GM23338 (cell line): ENCODE measurements around the gene AP5Z1. TPM values are rescaled to one million over a fixed set of nuclear protein-coding genes. Genes with fewer than 3 reads are reported as not detected.

Experiments
- ATAC-seq: fragments of 200-7000 bp; cut with Tn5 transposase; 3 replicates; pipeline ENCODE4 v1.9.1; 2020
- DNase-seq: peaks from one replicate; pipeline ENCODE4 v3.0.0-alpha.2; 2015; ENCODE audit warnings: low spot score
- H2AFZ ChIP-seq: fragments of 200-600 bp; sonication (generic); 2 replicates; pipeline ENCODE4 v1.8.0; 2016; ENCODE audit warnings: antibody characterized with exemption, mild to moderate bottlenecking, moderate library complexity
- H3F3A ChIP-seq: fragments of 200-600 bp; sonication (generic); replicated peaks from 2 replicates; pipeline ENCODE4 v1.8.0; 2017; ENCODE audit warnings: antibody characterized with exemption, mixed run types, low read depth
- H3K27ac ChIP-seq: fragments of 200-600 bp; sonication (generic); 2 replicates; pipeline ENCODE4 v1.6.1; 2016; ENCODE audit warnings: low read depth
- H3K27me3 ChIP-seq: fragments of 200-600 bp; sonication (generic); 2 replicates; pipeline ENCODE4 v1.8.0; 2016; ENCODE audit warnings: mild to moderate bottlenecking, mixed run types, moderate library complexity; ENCODE audit not compliant: insufficient read depth
- H3K36me3 ChIP-seq: fragments of 200-600 bp; sonication (generic); 2 replicates; pipeline ENCODE4 v1.8.0; 2016; ENCODE audit warnings: mild to moderate bottlenecking; ENCODE audit not compliant: insufficient read depth
- H3K4me1 ChIP-seq: fragments of 200-600 bp; sonication (generic); 2 replicates; pipeline ENCODE4 v1.8.0; 2016; ENCODE audit warnings: mild to moderate bottlenecking, moderate library complexity; ENCODE audit not compliant: insufficient read depth
- H3K4me2 ChIP-seq: fragments of 200-600 bp; sonication (generic); 2 replicates; pipeline ENCODE4 v1.7.1; 2017; ENCODE audit warnings: mixed run types
- H3K4me3 ChIP-seq: fragments of 200-600 bp; sonication (generic); 2 replicates; pipeline ENCODE4 v1.6.1; 2016; ENCODE audit warnings: mixed run types
- H3K79me2 ChIP-seq: fragments of 200-600 bp; sonication (generic); replicated peaks from 2 replicates; pipeline ENCODE4 v1.8.0; 2017; ENCODE audit warnings: mild to moderate bottlenecking; ENCODE audit not compliant: insufficient read depth
- H3K9me2 ChIP-seq: fragments of 200-600 bp; sonication (generic); 2 replicates; pipeline ENCODE4 v1.8.0; 2017; ENCODE audit not compliant: insufficient read depth
- H4K20me1 ChIP-seq: fragments of 200-600 bp; sonication (generic); replicated peaks from 2 replicates; pipeline ENCODE4 v1.8.0; 2017; ENCODE audit warnings: mild to moderate bottlenecking; ENCODE audit not compliant: insufficient read depth
- H3K27ac Mint-ChIP-seq: 2 replicates; pipeline ENCODE4 v1.8.0; 2020; ENCODE audit warnings: inconsistent platforms, mild to moderate bottlenecking, moderate library complexity, mixed read lengths
- H3K27me3 Mint-ChIP-seq: 3 replicates; pipeline ENCODE4 v1.8.0; 2022; ENCODE audit warnings: low read depth, mild to moderate bottlenecking, moderate library complexity, mixed read lengths, inconsistent platforms; ENCODE audit not compliant: insufficient read depth, poor library complexity
- H3K36me3 Mint-ChIP-seq: 3 replicates; pipeline ENCODE4 v1.8.0; 2021; ENCODE audit warnings: low read depth, mild to moderate bottlenecking, inconsistent platforms, moderate library complexity, mixed read lengths
- H3K4me1 Mint-ChIP-seq: 3 replicates; pipeline ENCODE4 v1.8.0; 2020; ENCODE audit warnings: mild to moderate bottlenecking, inconsistent platforms, mixed read lengths
- H3K4me3 Mint-ChIP-seq: 3 replicates; pipeline ENCODE4 v1.8.0; 2021; ENCODE audit warnings: moderate library complexity, mild to moderate bottlenecking, inconsistent platforms, mixed read lengths
- H3K9me3 Mint-ChIP-seq: 3 replicates; pipeline ENCODE4 v1.8.0; 2020; ENCODE audit warnings: moderate library complexity, mild to moderate bottlenecking, inconsistent platforms, mixed read lengths
- CREB1 ChIP-seq: fragments of 250-450 bp; sonication (Bioruptor Pico); IDR thresholded peaks from 2 replicates; pipeline ENCODE4 v1.5.0; 2020; ENCODE audit warnings: low read depth, mild to moderate bottlenecking, moderate library complexity
- CTCF ChIP-seq, 2 experiments: fragments of 200-600 bp in 1 of 2; sonication (generic) in 1 of 2; conservative IDR thresholded peaks; 2 replicates each; pipeline versions ENCODE4 v1.5.1 to v1.6.1; 2016 to 2017; ENCODE audit warnings: antibody characterized with exemption in 2 of 2, low read depth in 2 of 2, mild to moderate bottlenecking in 2 of 2, moderate library complexity in 1 of 2
- ETS1 ChIP-seq: IDR thresholded peaks from 2 replicates; pipeline ENCODE4 v1.6.1; 2016; ENCODE audit warnings: antibody characterized with exemption
- EZH2 ChIP-seq: fragments of 200-600 bp; sonication (generic); IDR thresholded peaks from one replicate; pipeline ENCODE4 v1.8.0; 2017; ENCODE audit warnings: antibody characterized with exemption, mild to moderate bottlenecking, low read depth; ENCODE audit not compliant: unreplicated experiment
- EZH2phosphoT487 ChIP-seq: fragments of 200-600 bp; sonication (generic); IDR thresholded peaks from one replicate; pipeline ENCODE4 v1.8.1; 2018; ENCODE audit warnings: antibody characterized with exemption; ENCODE audit not compliant: unreplicated experiment
- JUNB ChIP-seq: IDR thresholded peaks from one replicate; pipeline ENCODE4 v1.6.1; 2016; ENCODE audit warnings: antibody characterized with exemption; ENCODE audit not compliant: unreplicated experiment
- NANOG ChIP-seq: IDR thresholded peaks from 2 replicates; pipeline ENCODE4 v1.6.1; 2016; ENCODE audit warnings: antibody characterized with exemption, borderline replicate concordance
- POLR2AphosphoS5 ChIP-seq: IDR thresholded peaks from 2 replicates; pipeline ENCODE4 v1.6.1; 2016; ENCODE audit warnings: antibody characterized with exemption, low read depth
- REST ChIP-seq: IDR thresholded peaks from one replicate; pipeline ENCODE4 v1.6.1; 2018; ENCODE audit warnings: antibody characterized with exemption; ENCODE audit not compliant: unreplicated experiment
- STAT1 ChIP-seq: IDR thresholded peaks from one replicate; pipeline ENCODE4 v1.6.1; 2016; ENCODE audit warnings: antibody characterized with exemption; ENCODE audit not compliant: unreplicated experiment
- ZNF114 ChIP-seq: fragments of 250-450 bp; sonication (Bioruptor Pico); IDR thresholded peaks from 2 replicates; pipeline ENCODE4 v1.5.0; 2020; ENCODE audit warnings: mild to moderate bottlenecking, moderate library complexity
- ZNF331 ChIP-seq: fragments of 250-450 bp; sonication (Bioruptor Pico); IDR thresholded peaks from 2 replicates; pipeline ENCODE4 v1.5.0; 2020; ENCODE audit warnings: low read depth, mild to moderate bottlenecking, moderate library complexity
- ZNF462 ChIP-seq: fragments of 250-450 bp; sonication (Bioruptor Pico); IDR thresholded peaks from 2 replicates; pipeline ENCODE4 v1.5.0; 2020; ENCODE audit warnings: mild to moderate bottlenecking, moderate library complexity
- polyA plus RNA-seq: library from polyadenylated mRNA; unstranded; fragments of >200 nt; fragmentation: Nextera tagmentation; extraction: Ambion mirVana; gene quantifications from 2 replicates; pipeline ENCODE4 v1.2.1, GENCODE V29; 2016
- total RNA-seq: library from RNA; depleted of rRNA; stranded (reverse); fragments of >200 nt; shearing (Covaris generic); gene quantifications from 2 replicates; pipeline ENCODE4 v1.2.3, GENCODE V29; 2014

Gene AP5Z1
- total and polyA plus RNA-seq, 2 experiments from 2014 or later, result 16.3 to 31.2 TPM

- H2AFZ ChIP-seq, result no peak overlapping the region
- H3K27me3 ChIP-seq, result no peaks in the 10 kb centered on the region
- H3K4me2 ChIP-seq, result no peak overlapping the region
- Mint-ChIP-seq H3K27me3 (peaks cover 3% of the 10 kb centered on the region), H3K9me3 (no peaks in the 10 kb centered on the region; the same call in 2 of the 3 replicates), H3K4me1 (peaks cover 5% of the 10 kb centered on the region; the same call in 2 of the 3 replicates), H3K4me3 (no peak overlapping the region), H3K27ac (no peak overlapping the region), H3K36me3 (no peaks in the 10 kb centered on the region)
- no peaks in the 10 kb centered on the region for H3F3A ChIP-seq
- H3K4me1 ChIP-seq, result no peaks in the 10 kb centered on the region
- DNase-seq, result no peak
- ATAC-seq, result no peak
- TF ChIP-seq ZNF114 (CRISPR knock-in tag), result no peak
- TF ChIP-seq ZNF331 (CRISPR knock-in tag), result no peak
- no peak for TF ChIP-seq EZH2phosphoT487
- no peak for TF ChIP-seq REST
- TF ChIP-seq ZNF462, result no peak
- no peak for TF ChIP-seq CREB1 (CRISPR knock-in tag)
- no peak for TF ChIP-seq POLR2AphosphoS5
- TF ChIP-seq JUNB, result no peak
- TF ChIP-seq ETS1, result no peak
- TF ChIP-seq EZH2, result no peak
- no peak for TF ChIP-seq NANOG
- no peak for TF ChIP-seq STAT1
- no peak for TF ChIP-seq CTCF (conservative IDR thresholded peaks at IDR 0.05; ENCODE audit: low read depth in 2 of 2)
- H4K20me1 ChIP-seq, result no peaks in the 10 kb centered on the region; the same call in 1 of the 2 replicates
- H3K36me3 ChIP-seq, result no peaks in the 10 kb centered on the region
- H3K27ac ChIP-seq, result no peak overlapping the region
- no peaks in the 10 kb centered on the region for H3K79me2 ChIP-seq
- no peaks in the 10 kb centered on the region for H3K9me2 ChIP-seq
- H3K4me3 ChIP-seq, result no peak overlapping the region
Measured at GRCh38 chr7:4800926-4801838, 25.8 kb downstream of the AP5Z1 start.
